Endometrial microvascular endothelial cells (primary cell): Measurements from ENCODE around the gene GNL2. TPM values are rescaled to one million over a fixed set of nuclear protein-coding genes. Genes with fewer than 3 reads are reported as not detected.
"Not testable (repeated sequence)": the region's sequence is repeated elsewhere in the genome, so short reads cannot be mapped to it uniquely, and the experiment has no call there.

ENCODE experiments used
- in situ Hi-C: cut with HindIII; loops from 2 replicates; pipeline ENCODE4 v1.10.0; 2017; ENCODE audit warnings: low sequenced_read_pairs, low pct_unique_long_range_greater_than_20kb; ENCODE audit errors: inconsistent ontology term
- total RNA-seq: library from RNA; depleted of rRNA; stranded (reverse); fragments of >200 nt; gene quantifications from one replicate; pipeline ENCODE4 v1.2.3, GENCODE V29; 2015; ENCODE audit errors: inconsistent ontology term

GNL2 gene
- total RNA-seq, 1 donor from 2014 or later, result 48.4 TPM

DNA sequence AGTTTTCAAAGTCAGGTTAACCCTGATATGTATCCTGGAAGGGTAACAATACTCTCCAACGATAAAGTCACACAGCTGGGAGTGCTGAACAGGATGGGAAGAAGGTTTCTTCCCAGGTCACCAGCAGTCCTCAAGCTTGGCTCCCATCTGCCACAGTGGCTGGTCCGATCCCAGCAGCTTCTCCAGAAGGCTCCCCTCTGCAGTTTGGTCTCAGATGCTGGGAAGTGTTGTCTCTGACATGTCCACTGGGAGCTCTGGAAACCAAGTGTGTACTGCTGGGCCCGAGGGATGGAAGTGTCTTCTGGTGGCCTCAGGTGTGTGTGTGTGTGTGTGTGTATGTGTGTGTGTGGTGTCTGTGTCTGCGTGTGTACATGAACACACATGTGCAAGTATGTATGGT lies 16.4 kb upstream of the GNL2 start:
- in situ Hi-C loops, result no loop called here

- in situ Hi-C loops, result no loop called here
Observed at GRCh38 chr1:37609994-37610393, 14.3 kb upstream of the GNL2 start.

- in situ Hi-C loops, result no loop called here
Observed at GRCh38 chr1:37609002-37609401, 13.3 kb upstream of the GNL2 start.

- in situ Hi-C loops, result no loop called here
Observed at GRCh38 chr1:37606481-37607263, 10.9 kb upstream of the GNL2 start.

GRCh38 chr1:37605806-37606474 lies 10.2 kb upstream of the GNL2 start:
- in situ Hi-C loops, result no loop called here

GRCh38 chr1:37605061-37605650 lies 9.4 kb upstream of the GNL2 start:
- in situ Hi-C loops, result no loop called here

- in situ Hi-C loops, result no loop called here
Observed at GRCh38 chr1:37602750-37603694, 7.3 kb upstream of the GNL2 start.

DNA sequence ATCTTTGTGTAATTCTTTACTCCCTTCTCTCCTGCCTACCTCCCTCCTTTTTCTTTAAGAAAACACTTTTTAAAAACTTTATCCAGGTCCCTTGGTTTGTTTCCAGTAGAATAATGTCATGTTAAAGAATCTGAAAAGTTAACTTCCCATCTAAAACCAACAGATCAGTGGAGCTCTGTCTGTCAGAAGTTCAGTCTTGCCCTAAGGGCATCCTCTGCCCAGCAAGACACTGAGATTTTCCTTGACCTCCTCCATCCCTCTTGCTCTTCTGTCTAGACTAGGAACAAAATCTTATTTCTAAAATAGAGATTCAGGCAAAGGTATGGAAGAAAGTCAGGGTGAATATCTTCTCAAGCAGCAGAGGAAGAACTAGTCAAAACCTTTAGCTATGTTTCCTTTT lies 5.7 kb upstream of the GNL2 start:
- in situ Hi-C loops, result no loop called here

DNA sequence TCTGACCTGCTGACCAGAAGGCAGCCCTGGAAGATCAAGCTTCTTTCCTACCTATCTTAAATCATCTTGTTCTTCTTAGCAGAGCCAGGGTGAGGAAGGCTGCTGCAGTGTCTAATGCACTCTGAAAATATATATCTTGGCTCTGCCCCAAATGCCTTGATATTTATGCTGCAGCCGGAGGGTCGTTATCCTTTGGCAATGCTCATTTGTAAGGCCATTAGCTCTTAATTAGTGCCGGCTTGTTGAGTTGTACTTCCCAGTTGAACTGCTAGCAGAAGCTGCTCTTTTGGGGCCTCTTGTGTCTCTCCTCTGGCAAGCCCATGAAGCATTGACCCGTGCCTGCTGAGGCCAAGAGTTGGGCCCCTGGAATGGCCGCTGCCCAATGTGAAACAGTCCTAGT lies 4.2 kb upstream of the GNL2 start:
- in situ Hi-C loops, result loop anchor here (5.0 kb wide), 1 partner anchor 92 kb away; the partner anchor contains the start of gene CDCA8

GRCh38 chr1:37596182-37596667 lies 488 bp upstream of the GNL2 start:
- in situ Hi-C loops, result loop anchor here (5.0 kb wide), 1 partner anchor 96 kb away; the partner anchor contains the start of gene CDCA8

DNA sequence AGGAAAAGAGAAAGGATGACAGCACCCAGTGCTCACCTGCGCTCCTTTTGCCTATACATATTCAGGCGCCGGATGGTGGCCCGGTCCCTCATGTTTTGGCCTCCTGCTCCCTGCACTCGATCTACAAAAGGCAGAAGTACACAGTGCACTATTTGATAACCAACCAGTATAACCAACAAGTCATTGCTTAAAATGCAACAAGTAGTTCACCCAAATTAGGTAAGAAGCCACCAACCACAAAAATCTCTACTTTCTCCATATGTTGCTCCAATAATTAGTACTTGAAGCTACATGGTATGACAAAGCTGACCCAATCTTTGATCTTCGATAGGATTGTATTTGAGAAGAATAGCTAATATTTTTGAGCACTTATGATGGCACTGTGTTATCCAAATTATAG lies 2.0 kb downstream of the GNL2 start:
- in situ Hi-C loops, result no loop called here

DNA sequence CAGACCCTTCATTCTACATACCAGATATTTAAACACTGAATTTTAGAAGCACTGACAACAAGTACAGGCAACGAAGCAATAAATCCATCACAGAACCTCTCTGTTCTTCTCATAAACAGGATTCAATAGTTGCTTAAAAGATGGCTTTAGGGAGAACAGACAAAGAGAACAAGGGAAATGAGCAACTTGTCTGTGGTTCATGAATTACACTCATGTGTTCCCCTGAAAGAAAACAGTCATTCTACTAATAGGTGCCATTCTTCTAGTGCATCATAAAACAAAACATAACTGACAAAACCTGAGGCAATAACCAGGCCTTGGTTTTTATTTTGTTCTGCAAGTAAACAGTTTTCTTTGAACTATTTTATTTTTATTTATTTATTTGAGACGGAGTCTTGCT lies 6.8 kb downstream of the GNL2 start:
- in situ Hi-C loops, result no loop called here

DNA sequence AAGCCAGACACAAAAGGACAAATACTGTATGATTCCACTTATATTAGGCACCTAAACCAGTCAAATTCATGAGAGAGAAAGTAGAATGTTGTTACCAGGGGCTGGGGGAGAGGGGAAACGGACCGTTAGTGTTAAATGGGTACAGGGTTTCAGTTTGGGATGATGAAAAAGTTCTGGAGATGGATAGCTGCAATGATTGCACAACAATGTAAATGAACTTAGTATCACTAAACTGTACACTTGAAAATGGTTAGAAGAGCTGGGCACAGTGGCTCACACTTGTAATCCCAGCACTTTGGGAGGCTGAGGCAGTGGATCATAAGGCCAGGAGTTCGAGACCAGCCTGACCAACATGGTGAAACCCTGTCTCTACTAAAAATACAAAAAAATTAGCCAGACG lies 11.2 kb downstream of the GNL2 start:
- in situ Hi-C loops, result not testable (repeated sequence)

- in situ Hi-C loops, result no loop called here
Observed at GRCh38 chr1:37575692-37576091, 20.0 kb downstream of the GNL2 start.

GRCh38 chr1:37574834-37575480 lies 20.8 kb downstream of the GNL2 start:
- in situ Hi-C loops, result no loop called here

- in situ Hi-C loops, result no loop called here
Observed at GRCh38 chr1:37570528-37571334, 25.0 kb downstream of the GNL2 start.

- in situ Hi-C loops, result no loop called here
Observed at GRCh38 chr1:37567023-37567422, 28.7 kb downstream of the GNL2 start.

GRCh38 chr1:37564892-37565291 lies 30.8 kb downstream of the GNL2 start:
- in situ Hi-C loops, result no loop called here
